Fibroblast of lung (primary cell): ENCODE measurements around the gene AFAP1.

Source experiments
- EZH2 ChIP-seq: IDR thresholded peaks from 2 replicates; pipeline ENCODE4 v1.5.1; 2012; ENCODE audit warnings: low read length, control low read depth, mild to moderate bottlenecking; ENCODE audit errors: missing control alignments
- TF ChIP-seq, protein P1 (sequence below), 2 donors: IDR thresholded peaks in 1 of 2; conservative IDR thresholded peaks in 1 of 2; 1 replicate in 1 of 2; 2 replicates in 1 of 2; pipeline ENCODE4 v1.5.1; 2011 to 2012; ENCODE audit warnings: low read length in 2 of 2, control low read depth in 1 of 2, inconsistent platforms in 1 of 2, low read depth in 1 of 2, mild to moderate bottlenecking in 1 of 2

DNA sequence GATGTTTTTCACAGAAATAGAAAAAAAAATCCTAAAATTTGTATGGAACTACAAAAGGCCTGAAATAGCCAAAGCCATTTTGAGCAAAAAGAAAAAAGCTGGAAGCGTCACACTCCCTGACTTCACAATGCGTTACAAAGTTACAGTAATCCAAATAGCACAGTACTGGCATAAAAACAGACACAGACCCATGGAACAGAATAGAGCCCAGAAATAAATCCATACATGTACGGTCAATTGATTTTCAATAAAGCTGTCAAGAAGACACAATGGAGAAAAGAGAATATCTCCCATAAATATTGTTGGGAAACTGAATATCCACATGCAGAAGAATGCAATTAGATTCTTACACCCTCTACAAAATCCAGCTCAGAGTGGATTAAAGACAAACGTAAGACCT lies 208.2 kb downstream of the AFAP1 start:
- TF ChIP-seq, protein P1, sequence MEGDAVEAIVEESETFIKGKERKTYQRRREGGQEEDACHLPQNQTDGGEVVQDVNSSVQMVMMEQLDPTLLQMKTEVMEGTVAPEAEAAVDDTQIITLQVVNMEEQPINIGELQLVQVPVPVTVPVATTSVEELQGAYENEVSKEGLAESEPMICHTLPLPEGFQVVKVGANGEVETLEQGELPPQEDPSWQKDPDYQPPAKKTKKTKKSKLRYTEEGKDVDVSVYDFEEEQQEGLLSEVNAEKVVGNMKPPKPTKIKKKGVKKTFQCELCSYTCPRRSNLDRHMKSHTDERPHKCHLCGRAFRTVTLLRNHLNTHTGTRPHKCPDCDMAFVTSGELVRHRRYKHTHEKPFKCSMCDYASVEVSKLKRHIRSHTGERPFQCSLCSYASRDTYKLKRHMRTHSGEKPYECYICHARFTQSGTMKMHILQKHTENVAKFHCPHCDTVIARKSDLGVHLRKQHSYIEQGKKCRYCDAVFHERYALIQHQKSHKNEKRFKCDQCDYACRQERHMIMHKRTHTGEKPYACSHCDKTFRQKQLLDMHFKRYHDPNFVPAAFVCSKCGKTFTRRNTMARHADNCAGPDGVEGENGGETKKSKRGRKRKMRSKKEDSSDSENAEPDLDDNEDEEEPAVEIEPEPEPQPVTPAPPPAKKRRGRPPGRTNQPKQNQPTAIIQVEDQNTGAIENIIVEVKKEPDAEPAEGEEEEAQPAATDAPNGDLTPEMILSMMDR (conservative IDR thresholded peaks at IDR 0.05 in 1 of 2, IDR thresholded peaks at IDR 0.05 in 1 of 2; ENCODE audit: low read depth in 1 of 2, low read length in 2 of 2): no peak
- no peak for TF ChIP-seq EZH2
